Activated CD8-positive, alpha-beta memory T cell treated with anti-CD3 and anti-CD28 coated beads for 48 hours (primary cell): Measurements from ENCODE around the gene FAM216B.

Experiments used
- DNase-seq, 3 experiments: peaks; one replicate each; pipeline ENCODE4 v3.0.0-alpha.2; 2020; ENCODE audit warnings: low read depth in 2 of 3, low spot score in 2 of 3

Gene FAM216B

GRCh38 chr13:42832341-42833096 lies 51.1 kb downstream of the FAM216B start:
- DNase-seq: no peak

- DNase-seq: no peak
Measured at GRCh38 chr13:42834946-42835345, 53.6 kb downstream of the FAM216B start.

- no peak for DNase-seq
Measured at GRCh38 chr13:42836930-42837690, 55.7 kb downstream of the FAM216B start.
